T47D (cell line): ENCODE measurements around the gene POLRMT.

Experiments
- DNase-seq, 2 experiments: peaks; one replicate each; pipeline versions ENCODE4 v3.0.0 to v3.0.0-alpha.2; 2011 to 2012; ENCODE audit warnings: low read depth in 1 of 2, low spot score in 1 of 2
- JUND ChIP-seq: IDR thresholded peaks from 2 replicates; pipeline ENCODE4 v1.6.1; 2012; ENCODE audit warnings: low read depth
- in situ Hi-C: cut with HindIII; loops from 2 replicates; pipeline ENCODE4 v1.10.0; 2016; ENCODE audit warnings: low sequenced_read_pairs, low pct_unique_long_range_greater_than_20kb

The POLRMT gene

GRCh38 chr19:575527-576506 is 57.5 kb downstream of the POLRMT start:
- no peak for TF ChIP-seq JUND
- in situ Hi-C loops = no loop called here
- DNase-seq = no peak

- in situ Hi-C loops = no loop called here
- no peak for TF ChIP-seq JUND
- no peak for DNase-seq
Measured at GRCh38 chr19:574658-575526, 58.4 kb downstream of the POLRMT start.

- in situ Hi-C loops = no loop called here
- no peak for DNase-seq
- no peak for TF ChIP-seq JUND
Measured at GRCh38 chr19:573519-573825, 59.9 kb downstream of the POLRMT start.

- TF ChIP-seq JUND = no peak
- DNase-seq = peak in 1 of 2 experiments; percentile 56
- in situ Hi-C loops = no loop called here
Measured at GRCh38 chr19:572743-573518, 60.4 kb downstream of the POLRMT start.

GRCh38 chr19:572140-572742 is 61.1 kb downstream of the POLRMT start, which contains the start of gene BSG:
TSS of gene BSG (plus strand) at chr19:572596. CDS start at chr19:572635, 39 bp downstream.
- TF ChIP-seq JUND = no peak; the same call in 1 of the 2 replicates
- peak; percentile 95 to 99 for DNase-seq
- in situ Hi-C loops = no loop called here

- TF ChIP-seq JUND = no peak
- DNase-seq = peak in 1 of 2 experiments; percentile 73
- in situ Hi-C loops = no loop called here
Measured at GRCh38 chr19:571566-571974, 61.8 kb downstream of the POLRMT start.

- DNase-seq = peak; percentile 68 to 97
- in situ Hi-C loops = no loop called here
- TF ChIP-seq JUND = no peak
Measured at GRCh38 chr19:570937-571565, 62.3 kb downstream of the POLRMT start.

GRCh38 chr19:570251-570686 is 63.1 kb downstream of the POLRMT start:
- DNase-seq = peak in 1 of 2 experiments; percentile 60

GRCh38 chr19:567296-567900 is 65.9 kb downstream of the POLRMT start:
- no peak for TF ChIP-seq JUND
- no peak for DNase-seq
- in situ Hi-C loops = no loop called here

More at GRCh38 chr19:570251-570686, 63.1 kb downstream of the POLRMT start:
- no peak for TF ChIP-seq JUND
- in situ Hi-C loops = no loop called here
